Mucosa of rectum (tissue), 2 donors: Measurements from ENCODE around the gene FMC1.
A peak's percentile ranks its signal among the peaks of the same experiment; 100 is the strongest.

ENCODE experiments used
- H3K27ac ChIP-seq, 2 donors: one replicate each; pipeline ENCODE4 v1.7.0; 2013; ENCODE audit warnings: inconsistent platforms in 2 of 2, low read depth in 2 of 2, low read length in 2 of 2
- H3K27me3 ChIP-seq, 2 donors: one replicate each; pipeline ENCODE4 v1.7.0; 2013; ENCODE audit warnings: low read length in 2 of 2; ENCODE audit not compliant: control insufficient read depth in 2 of 2, insufficient read depth in 2 of 2
- H3K36me3 ChIP-seq, 2 donors: one replicate each; pipeline ENCODE4 v1.7.0; 2013; ENCODE audit warnings: low read length in 2 of 2; ENCODE audit not compliant: control insufficient read depth in 2 of 2, insufficient read depth in 2 of 2
- H3K4me1 ChIP-seq, 2 donors: one replicate each; pipeline ENCODE4 v1.7.0; 2013; ENCODE audit warnings: low read length in 2 of 2, mild to moderate bottlenecking in 1 of 2; ENCODE audit not compliant: control insufficient read depth in 2 of 2, insufficient read depth in 2 of 2
- H3K4me3 ChIP-seq, 2 donors: one replicate each; pipeline ENCODE4 v1.7.0; 2013; ENCODE audit warnings: low read length in 2 of 2
- H3K9ac ChIP-seq, 2 donors: one replicate each; pipeline ENCODE4 v1.7.0; 2013; ENCODE audit warnings: low read length in 2 of 2, low read depth in 1 of 2, mild to moderate bottlenecking in 1 of 2
- H3K9me3 ChIP-seq, 2 donors: one replicate each; pipeline ENCODE4 v1.7.0; 2013; ENCODE audit warnings: low read length in 2 of 2; ENCODE audit not compliant: control insufficient read depth in 2 of 2
- donor health status: healthy.
- donor health status: Normal muscosa, but diverticular disease.

The FMC1 gene

DNA sequence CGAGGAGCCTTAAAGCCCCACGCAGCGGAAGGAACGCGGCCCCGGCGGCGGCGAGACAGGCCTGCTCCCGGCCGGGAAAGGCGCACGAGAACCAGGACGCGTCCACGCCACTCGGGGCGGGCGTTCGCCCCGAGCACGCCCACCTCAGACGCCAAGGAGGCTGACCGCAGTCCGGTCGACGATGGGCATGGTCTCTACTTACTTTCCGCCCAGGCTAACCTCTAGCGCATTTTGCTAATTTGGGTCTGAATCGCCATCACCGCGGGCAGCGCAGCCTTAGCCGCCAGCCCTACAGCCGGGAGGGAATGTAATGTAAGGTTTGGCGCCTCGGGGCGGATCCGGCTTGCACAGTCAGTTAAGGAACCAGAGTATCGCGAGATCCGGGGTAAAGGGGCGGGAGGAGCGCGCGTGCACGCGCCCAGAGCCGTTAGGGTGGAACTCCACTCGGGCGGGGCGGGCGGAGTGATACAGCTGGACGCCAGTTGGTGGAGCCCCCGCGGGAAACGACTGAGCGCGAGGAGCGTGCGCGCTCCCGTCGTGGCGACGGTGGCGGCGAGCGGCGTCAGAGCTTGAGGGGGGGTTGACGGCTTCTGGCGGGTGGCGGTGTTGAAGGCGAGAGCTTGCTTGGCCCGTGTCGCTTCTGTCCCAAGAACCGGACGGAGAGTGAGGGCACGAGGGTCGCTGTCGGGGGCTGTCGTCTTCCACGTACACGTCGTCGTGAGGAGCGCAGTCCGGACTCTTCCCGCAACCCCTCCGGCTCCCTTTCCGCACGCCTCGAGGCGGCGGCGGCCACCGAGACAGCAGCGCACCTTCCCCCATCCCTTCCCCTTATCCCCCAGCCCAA is 18.5 kb downstream of the FMC1 start, which contains the start of gene LUC7L2:
Gene LUC7L2, plus strand, starts transcription at position 529 of the 844 bp plus-strand sequence. CDS start 368 bp downstream, outside the sequence.
- peak within 1 kb of the TSS; percentile 90 to 100 for H3K4me3 ChIP-seq
- H3K27ac ChIP-seq: peak within 1 kb of the TSS; percentile 99 to 100
- H3K9me3 ChIP-seq: no peaks in the 10 kb centered on the region
- H3K4me1 ChIP-seq: peaks cover 12 to 14% of the 10 kb centered on the region in 2 donors
- H3K27me3 ChIP-seq: no peaks in the 10 kb centered on the region
- H3K36me3 ChIP-seq: peaks cover 3% of the 10 kb centered on the region in 2 donors
- peak within 1 kb of the TSS; percentile 99 to 100 for H3K9ac ChIP-seq

DNA sequence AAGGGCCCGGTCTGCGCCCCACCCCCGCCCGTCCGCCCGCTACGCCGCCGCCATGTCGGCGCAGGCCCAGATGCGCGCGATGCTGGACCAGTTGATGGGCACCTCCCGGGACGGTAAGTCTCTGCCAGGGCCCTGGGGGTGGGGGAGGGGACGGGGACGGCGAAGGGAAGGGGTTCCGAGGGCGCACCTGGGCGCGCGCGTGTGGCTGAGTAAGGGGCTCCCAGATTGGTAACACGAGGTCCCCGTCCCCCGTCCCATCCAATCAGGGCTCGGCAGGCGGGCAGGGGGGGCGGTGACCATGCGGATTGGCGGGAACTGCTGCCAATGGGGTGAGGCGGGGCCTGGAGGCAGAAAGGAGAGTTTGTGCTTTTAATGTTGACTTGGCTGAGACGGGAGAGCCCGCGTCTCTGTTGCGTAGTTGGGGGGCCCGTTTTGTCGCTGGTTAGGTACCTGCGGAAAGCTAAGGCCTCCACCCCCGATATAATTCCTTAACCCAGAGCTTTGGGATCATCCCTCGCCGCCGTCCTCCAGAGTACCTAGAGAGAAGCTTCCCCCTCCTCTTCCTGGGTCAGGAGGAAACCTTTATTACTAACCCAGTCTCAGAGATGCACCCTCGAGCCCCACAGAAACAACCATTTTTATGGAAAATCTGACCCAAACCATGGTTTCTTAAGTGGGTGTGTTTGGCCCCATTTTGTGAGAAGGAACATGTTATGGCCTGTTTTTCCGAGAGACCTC is 19.2 kb downstream of the FMC1 start:
- Histone ChIP-seq H3K9ac (peak overlapping the region; percentile 99 to 100), H3K9me3 (no peaks in the 10 kb centered on the region), H3K4me1 (peaks cover 12 to 14% of the 10 kb centered on the region in 2 donors), H3K36me3 (peaks cover 4 to 6% of the 10 kb centered on the region in 2 donors), H3K27me3 (no peaks in the 10 kb centered on the region), H3K4me3 (peak overlapping the region; percentile 90 to 100), H3K27ac (peak overlapping the region; percentile 99 to 100)

DNA sequence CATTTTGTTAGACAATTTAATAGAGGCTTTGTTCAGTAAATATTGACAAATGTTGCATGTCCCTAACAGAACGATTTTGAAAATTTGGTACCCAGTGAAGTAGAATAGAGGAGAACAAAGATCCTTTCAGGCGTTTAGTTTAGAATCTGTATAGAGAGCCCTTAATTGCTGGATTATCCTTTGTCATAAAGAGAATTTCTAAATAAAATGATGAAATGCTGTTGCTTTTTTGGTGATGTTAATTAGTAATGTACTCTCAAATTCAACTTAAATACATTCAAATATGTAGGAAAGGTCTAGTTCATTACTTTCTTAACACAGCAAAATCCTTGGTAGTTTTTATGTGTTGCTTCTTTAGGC is 19.8 kb downstream of the FMC1 start:
- peaks cover 8 to 9% of the 10 kb centered on the region in 2 donors for H3K36me3 ChIP-seq
- no peaks in the 10 kb centered on the region for H3K9me3 ChIP-seq
- H3K9ac ChIP-seq: peak overlapping the region; percentile 92 to 100
- H3K4me1 ChIP-seq: peaks cover 12 to 14% of the 10 kb centered on the region in 2 donors
- H3K4me3 ChIP-seq: peak overlapping the region; percentile 90 to 100
- H3K27ac ChIP-seq: peak overlapping the region; percentile 99 to 100
- no peaks in the 10 kb centered on the region for H3K27me3 ChIP-seq

DNA sequence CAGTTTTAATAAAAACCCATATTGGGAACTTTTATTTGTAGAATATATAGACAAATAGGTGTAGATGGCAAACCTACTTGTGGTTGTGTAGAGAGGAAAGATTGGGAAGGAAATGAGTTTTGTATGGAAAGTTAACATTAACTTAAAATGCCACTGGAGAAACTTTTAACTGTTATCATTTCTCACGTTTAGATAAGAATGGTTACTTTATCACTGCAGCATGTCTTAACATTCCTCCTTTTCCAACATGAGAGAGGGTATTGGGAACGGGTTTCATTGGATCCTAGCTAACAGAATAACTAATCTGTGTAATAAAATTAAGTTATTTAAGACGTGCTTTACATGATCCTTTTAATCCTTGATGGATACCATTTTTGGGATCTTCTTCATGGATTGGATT is 20.4 kb downstream of the FMC1 start:
- Histone ChIP-seq H3K4me1 (peaks cover 12 to 14% of the 10 kb centered on the region in 2 donors), H3K9ac (peak overlapping the region; percentile 92 to 100), H3K27ac (no peak overlapping the region), H3K36me3 (peaks cover 8 to 11% of the 10 kb centered on the region in 2 donors), H3K9me3 (no peaks in the 10 kb centered on the region), H3K27me3 (no peaks in the 10 kb centered on the region), H3K4me3 (peak overlapping the region in 1 of 2 donors; percentile 90)

DNA sequence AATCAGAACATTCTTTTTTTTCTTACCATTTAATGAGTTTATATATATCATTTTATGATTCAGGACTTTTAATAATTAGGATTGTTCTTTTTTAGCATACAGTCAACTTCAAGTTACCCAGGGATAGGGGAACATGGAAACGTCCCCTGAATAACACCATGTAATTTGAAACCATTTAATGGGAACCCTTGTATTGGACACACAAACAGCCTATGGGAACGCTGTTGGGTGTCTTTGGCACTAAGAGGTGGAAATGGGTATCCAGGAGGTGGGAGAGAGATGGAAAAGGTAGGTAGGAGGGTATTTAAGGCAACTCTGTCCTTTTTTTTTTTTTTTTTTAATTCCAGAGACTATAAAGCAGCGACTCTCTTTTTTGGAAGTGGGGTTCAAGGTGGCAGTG is 21.2 kb downstream of the FMC1 start:
- H3K9ac ChIP-seq: no peak overlapping the region
- H3K27me3 ChIP-seq: no peaks in the 10 kb centered on the region
- peak overlapping the region in 1 of 2 donors; percentile 90 for H3K4me3 ChIP-seq
- H3K27ac ChIP-seq: no peak overlapping the region
- no peaks in the 10 kb centered on the region for H3K9me3 ChIP-seq
- peaks cover 12 to 14% of the 10 kb centered on the region in 2 donors for H3K4me1 ChIP-seq
- H3K36me3 ChIP-seq: peaks cover 8 to 14% of the 10 kb centered on the region in 2 donors

DNA sequence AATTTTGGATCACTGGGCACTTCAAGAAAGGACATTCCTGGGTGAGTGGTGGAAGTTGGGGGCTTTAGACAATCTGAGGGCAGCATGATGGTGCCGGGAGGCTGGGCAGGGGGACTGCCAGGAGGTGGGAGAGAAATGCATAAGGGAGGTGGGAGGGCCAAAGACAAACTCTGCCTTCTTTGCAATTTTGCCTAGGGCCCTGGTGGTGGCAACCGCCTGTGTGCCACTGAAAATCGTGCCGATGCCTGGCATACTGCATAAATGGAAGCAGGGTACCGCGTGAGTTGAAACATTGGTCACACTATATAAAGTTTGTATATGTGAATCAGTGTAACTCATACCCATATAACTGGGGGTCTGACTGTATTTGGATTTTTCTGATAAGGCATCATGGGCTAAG is 21.8 kb downstream of the FMC1 start:
- Histone ChIP-seq H3K4me1 (peaks cover 10 to 14% of the 10 kb centered on the region in 2 donors), H3K27me3 (no peaks in the 10 kb centered on the region), H3K27ac (no peak overlapping the region), H3K9ac (no peak overlapping the region), H3K36me3 (peaks cover 8 to 18% of the 10 kb centered on the region in 2 donors), H3K4me3 (no peak overlapping the region), H3K9me3 (no peaks in the 10 kb centered on the region)

DNA sequence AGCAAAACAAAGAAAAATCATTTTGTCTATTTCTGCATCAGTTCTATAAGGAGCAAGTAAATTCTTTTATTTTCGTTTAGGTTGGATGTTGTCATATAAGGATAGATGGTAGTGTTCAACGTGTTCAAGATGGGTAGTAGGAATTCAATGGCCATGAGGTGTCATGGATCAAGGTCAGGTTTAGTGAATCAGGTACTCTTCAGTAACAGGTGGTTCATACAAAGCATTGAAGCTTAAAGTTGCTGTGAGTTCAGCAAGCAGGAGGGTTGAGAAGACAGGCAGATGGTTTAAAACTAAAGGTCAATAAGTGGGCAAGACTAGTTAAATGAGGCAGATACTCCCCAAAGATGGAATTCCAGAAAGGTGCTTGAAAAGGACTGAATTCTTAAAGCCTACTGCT is 24.2 kb downstream of the FMC1 start:
- H3K4me1 ChIP-seq: peaks cover 5 to 14% of the 10 kb centered on the region in 2 donors
- no peaks in the 10 kb centered on the region for H3K27me3 ChIP-seq
- H3K36me3 ChIP-seq: peaks cover 8 to 22% of the 10 kb centered on the region in 2 donors
- H3K27ac ChIP-seq: no peak overlapping the region
- H3K4me3 ChIP-seq: no peak overlapping the region
- H3K9me3 ChIP-seq: no peaks in the 10 kb centered on the region
- no peak overlapping the region for H3K9ac ChIP-seq

DNA sequence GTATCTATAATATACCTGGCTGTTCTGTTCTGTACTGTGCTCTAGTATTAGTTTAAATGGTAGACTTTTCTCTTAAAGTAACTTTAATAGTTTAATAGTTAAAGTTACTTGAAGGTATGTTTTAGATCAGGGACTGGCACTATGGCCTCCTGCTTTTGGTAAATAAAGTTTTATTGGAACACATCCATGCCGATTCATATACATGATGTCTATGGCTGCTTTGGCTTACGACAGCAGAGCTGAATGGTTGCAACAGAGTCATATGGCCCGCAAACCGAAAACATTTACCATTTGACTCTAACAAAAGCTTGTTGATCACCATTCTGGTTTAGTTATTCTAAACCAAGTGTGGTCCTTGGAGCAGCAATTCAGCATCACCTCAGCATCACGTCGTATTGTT is 25.3 kb downstream of the FMC1 start:
- H3K4me1 ChIP-seq: peaks cover 5 to 10% of the 10 kb centered on the region in 2 donors
- no peak overlapping the region for H3K27ac ChIP-seq
- peaks cover 13 to 26% of the 10 kb centered on the region in 2 donors for H3K36me3 ChIP-seq
- no peak overlapping the region for H3K4me3 ChIP-seq
- H3K27me3 ChIP-seq: no peaks in the 10 kb centered on the region
- H3K9me3 ChIP-seq: no peaks in the 10 kb centered on the region
- no peak overlapping the region for H3K9ac ChIP-seq

DNA sequence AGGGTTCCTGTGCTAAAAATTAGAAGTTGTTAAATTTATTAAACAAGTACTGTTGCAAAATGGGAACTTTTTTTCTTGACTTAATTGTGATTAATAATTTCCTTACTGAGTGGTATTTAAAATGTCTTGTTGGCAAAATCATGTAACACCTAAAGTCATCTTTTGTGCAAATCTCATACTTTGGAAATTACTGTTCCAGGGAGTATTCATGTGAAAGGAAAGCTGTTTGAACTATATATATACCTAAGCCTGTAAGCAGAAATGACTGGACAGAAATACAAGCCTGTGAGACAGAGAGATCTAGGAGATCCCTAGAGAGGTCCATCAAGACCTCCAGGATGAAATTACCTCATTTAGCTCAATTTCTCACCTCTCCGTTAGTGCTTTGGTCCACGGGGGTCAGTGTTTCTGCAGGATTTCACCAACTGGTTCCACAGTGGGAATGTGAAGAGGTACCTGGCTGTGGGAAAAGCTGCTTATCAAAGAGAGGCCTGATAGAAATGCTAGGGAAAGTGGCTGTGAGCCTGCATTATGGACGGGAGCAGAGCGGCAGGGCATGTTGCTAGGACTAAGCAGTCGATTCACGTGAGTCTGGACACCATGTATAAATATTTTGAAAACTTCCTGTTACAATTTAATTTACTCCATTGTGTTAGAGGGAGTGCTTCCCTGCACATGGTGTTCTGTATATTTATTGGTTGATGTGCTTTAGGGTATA is 26.5 kb downstream of the FMC1 start:
- no peaks in the 10 kb centered on the region for H3K4me1 ChIP-seq
- no peaks in the 10 kb centered on the region for H3K27me3 ChIP-seq
- no peak overlapping the region for H3K27ac ChIP-seq
- H3K9me3 ChIP-seq: no peaks in the 10 kb centered on the region
- no peak overlapping the region for H3K9ac ChIP-seq
- H3K4me3 ChIP-seq: no peak overlapping the region
- peaks cover 13 to 26% of the 10 kb centered on the region in 2 donors for H3K36me3 ChIP-seq
